ENCODE measurements around the gene HECTD2. TPM values are rescaled to one million over a fixed set of nuclear protein-coding genes. Genes with fewer than 3 reads are reported as not detected.
A peak's percentile ranks its signal among the peaks of the same experiment; 100 is the strongest.

Gene HECTD2
- total RNA-seq, 1 donor from 2014 or later, result 25.4 TPM

- TF ChIP-seq CTCF (IDR thresholded peaks at IDR 0.05), result no peak
- H3K4me1 ChIP-seq, result peaks cover 3 to 6% of the 10 kb centered on the region in 2 donors
- H3K27ac ChIP-seq, result no peak overlapping the region
- H3K9me3 ChIP-seq, result peaks cover 0 to 9% of the 10 kb centered on the region in 2 donors
- no peaks in the 10 kb centered on the region for H3K36me3 ChIP-seq
- intact Hi-C loops (cut with DNase I), result no loop called here
- H3K4me3 ChIP-seq, result no peak overlapping the region
- H3K27me3 ChIP-seq, result no peaks in the 10 kb centered on the region
- DNase-seq (ENCODE audit: low spot score in 2 of 2), result no peak
Measured at GRCh38 chr10:91519899-91520514, 109.9 kb downstream of the HECTD2 start.

GRCh38 chr10:91520661-91521060 is 110.5 kb downstream of the HECTD2 start:
- no peaks in the 10 kb centered on the region for H3K27me3 ChIP-seq
- peaks cover 0 to 9% of the 10 kb centered on the region in 2 donors for H3K9me3 ChIP-seq
- H3K4me3 ChIP-seq, result no peak overlapping the region
- peaks cover 3 to 6% of the 10 kb centered on the region in 2 donors for H3K4me1 ChIP-seq
- H3K36me3 ChIP-seq, result no peaks in the 10 kb centered on the region
- intact Hi-C loops (cut with DNase I), result no loop called here
- H3K27ac ChIP-seq, result peak overlapping the region in 1 of 2 donors; percentile 49
- no peak for DNase-seq (ENCODE audit: low spot score in 2 of 2)
- TF ChIP-seq CTCF (IDR thresholded peaks at IDR 0.05), result no peak

- DNase-seq (ENCODE audit: low spot score in 2 of 2), result no peak
- H3K4me1 ChIP-seq, result peaks cover 3 to 6% of the 10 kb centered on the region in 2 donors
- H3K27me3 ChIP-seq, result no peaks in the 10 kb centered on the region
- no peak overlapping the region for H3K4me3 ChIP-seq
- no peaks in the 10 kb centered on the region for H3K36me3 ChIP-seq
- H3K27ac ChIP-seq, result peak overlapping the region in 1 of 2 donors; percentile 49
- H3K9me3 ChIP-seq, result peaks cover 0 to 9% of the 10 kb centered on the region in 2 donors
- intact Hi-C loops (cut with DNase I), result no loop called here
- no peak for TF ChIP-seq CTCF (IDR thresholded peaks at IDR 0.05)
Measured at GRCh38 chr10:91521439-91521838, 111.3 kb downstream of the HECTD2 start.

- TF ChIP-seq CTCF (IDR thresholded peaks at IDR 0.05), result no peak
- H3K9me3 ChIP-seq, result no peaks in the 10 kb centered on the region
- peaks cover 0 to 6% of the 10 kb centered on the region in 2 donors for H3K4me1 ChIP-seq
- intact Hi-C loops (cut with DNase I), result loop anchor here (5.0 kb wide), 1 partner anchor 51 kb away; no protein-coding TSS in a partner anchor
- H3K4me3 ChIP-seq, result no peak overlapping the region
- no peaks in the 10 kb centered on the region for H3K36me3 ChIP-seq
- no peak overlapping the region for H3K27ac ChIP-seq
- H3K27me3 ChIP-seq, result no peaks in the 10 kb centered on the region
- no peak for DNase-seq (ENCODE audit: low spot score in 2 of 2)
Measured at GRCh38 chr10:91525896-91526712, 116.0 kb downstream of the HECTD2 start.

- intact Hi-C loops (cut with DNase I), result loop anchor here (5.0 kb wide), 1 partner anchor 49 kb away; no protein-coding TSS in a partner anchor
- Histone ChIP-seq H3K36me3 (no peaks in the 10 kb centered on the region), H3K4me1 (no peaks in the 10 kb centered on the region), H3K27me3 (no peaks in the 10 kb centered on the region), H3K4me3 (no peak overlapping the region), H3K27ac (no peak overlapping the region), H3K9me3 (no peaks in the 10 kb centered on the region)
- no peak for TF ChIP-seq CTCF (IDR thresholded peaks at IDR 0.05)
- no peak for DNase-seq (ENCODE audit: low spot score in 2 of 2)
Measured at GRCh38 chr10:91528080-91528479, 117.9 kb downstream of the HECTD2 start.

Measured in ascending aorta (tissue), 2 donors.